Activated gamma-delta T cell treated with Interleukin-2 at 50 U/mL for 16 hours (primary cell): Measurements from ENCODE around the gene MLIP.
"Not testable (repeated sequence)": the region's sequence is repeated elsewhere in the genome, so short reads cannot be mapped to it uniquely, and the experiment has no call there.

ENCODE experiments used
- DNase-seq: peaks from one replicate; pipeline ENCODE4 v3.0.0-alpha.2; 2020

The MLIP gene

GRCh38 chr6:54151861-54152260 lies 40.6 kb downstream of the MLIP start:
- no peak for DNase-seq

GRCh38 chr6:54156650-54157250 lies 45.5 kb downstream of the MLIP start:
- no peak for DNase-seq

GRCh38 chr6:54157405-54157804 lies 46.2 kb downstream of the MLIP start:
- no peak for DNase-seq

- no peak for DNase-seq
Observed at GRCh38 chr6:54173089-54173488, 61.8 kb downstream of the MLIP start.

GRCh38 chr6:54179152-54179551 lies 67.9 kb downstream of the MLIP start:
- DNase-seq = no peak

GRCh38 chr6:54183616-54184015 lies 72.4 kb downstream of the MLIP start:
- no peak for DNase-seq

- no peak for DNase-seq
Observed at GRCh38 chr6:54185885-54186284, 74.6 kb downstream of the MLIP start.

GRCh38 chr6:54188846-54189245 lies 77.6 kb downstream of the MLIP start:
- no peak for DNase-seq

- DNase-seq = no peak
Observed at GRCh38 chr6:54191461-54191860, 80.2 kb downstream of the MLIP start.

- DNase-seq = no peak
Observed at GRCh38 chr6:54192993-54193392, 81.8 kb downstream of the MLIP start.

- DNase-seq = no peak
Observed at GRCh38 chr6:54193560-54193959, 82.3 kb downstream of the MLIP start.

- no peak for DNase-seq
Observed at GRCh38 chr6:54194067-54194466, 82.8 kb downstream of the MLIP start.

GRCh38 chr6:54195637-54196036 lies 84.4 kb downstream of the MLIP start:
- no peak for DNase-seq

- DNase-seq = no peak
Observed at GRCh38 chr6:54196905-54197304, 85.7 kb downstream of the MLIP start.

GRCh38 chr6:54198134-54198533 lies 86.9 kb downstream of the MLIP start:
- no peak for DNase-seq

- DNase-seq = not testable (repeated sequence)
Observed at GRCh38 chr6:54203474-54204035, 92.3 kb downstream of the MLIP start.

- DNase-seq = no peak
Observed at GRCh38 chr6:54204921-54205591, 93.8 kb downstream of the MLIP start.

- no peak for DNase-seq
Observed at GRCh38 chr6:54206510-54206909, 95.3 kb downstream of the MLIP start.

GRCh38 chr6:54209983-54210382 lies 98.7 kb downstream of the MLIP start:
- DNase-seq = not testable (repeated sequence)

GRCh38 chr6:54214286-54214685 lies 103.0 kb downstream of the MLIP start:
- no peak for DNase-seq

- DNase-seq = no peak
Observed at GRCh38 chr6:54216336-54216735, 105.1 kb downstream of the MLIP start.

- no peak for DNase-seq
Observed at GRCh38 chr6:54217018-54217417, 105.8 kb downstream of the MLIP start.

GRCh38 chr6:54222217-54222616 lies 111.0 kb downstream of the MLIP start:
- no peak for DNase-seq

- no peak for DNase-seq
Observed at GRCh38 chr6:54232703-54233102, 121.5 kb downstream of the MLIP start.

GRCh38 chr6:54234539-54234938 lies 123.3 kb downstream of the MLIP start:
- DNase-seq = no peak
